Breast epithelium (tissue), 4 donors: ENCODE results near the gene GRIK1. TPM values are rescaled to one million over a fixed set of nuclear protein-coding genes. Genes with fewer than 3 reads are reported as not detected.

Experiments used
- DNase-seq, 2 donors: peaks; one replicate each; pipeline ENCODE4 v3.0.0-alpha.2; 2019; ENCODE audit warnings: low spot score in 2 of 2
- H3K27ac ChIP-seq, 2 donors: fragments of 200-600 bp; sonication (generic) in 1 of 2; one replicate each; pipeline ENCODE4 v1.5.1; 2016 to 2019; ENCODE audit warnings: mild to moderate bottlenecking in 1 of 2
- H3K27me3 ChIP-seq, 2 donors: fragments of 200-600 bp; sonication (generic) in 1 of 2; one replicate each; pipeline versions ENCODE4 v1.5.1 to v1.6.0; 2017 to 2019; ENCODE audit warnings: control low read depth in 1 of 2, mild to moderate bottlenecking in 1 of 2
- H3K36me3 ChIP-seq: fragments of 200-600 bp; one replicate; pipeline ENCODE4 v1.5.1; 2019
- H3K4me1 ChIP-seq, 2 donors: fragments of 200-600 bp; sonication (generic); one replicate each; pipeline ENCODE4 v1.5.1; 2016 to 2019; ENCODE audit warnings: control low read depth in 1 of 2
- H3K4me3 ChIP-seq, 3 donors: fragments of 200-600 bp; sonication (generic); 1 replicate in 2 of 3; 2 replicates in 1 of 3; pipeline ENCODE4 v1.5.1; 2016 to 2019; ENCODE audit warnings: mild to moderate bottlenecking in 3 of 3, moderate library complexity in 2 of 3
- H3K9me3 ChIP-seq, 2 donors: fragments of 200-600 bp; sonication (generic) in 1 of 2; one replicate each; pipeline ENCODE4 v1.5.1; 2016 to 2019; ENCODE audit warnings: control low read depth in 1 of 2
- POLR2A ChIP-seq: fragments of 450-650 bp; IDR thresholded peaks from one replicate; pipeline ENCODE4 v1.6.1; 2016; ENCODE audit warnings: antibody characterized with exemption, mild to moderate bottlenecking, moderate library complexity
- POLR2AphosphoS5 ChIP-seq, 3 donors: sonication (generic); formaldehyde crosslinking; IDR thresholded peaks; one replicate each; pipeline ENCODE4 v1.6.1; 2017; ENCODE audit warnings: antibody characterized with exemption in 3 of 3
- intact Hi-C: fragments of 100-400 bp; cut with DNase I; formaldehyde crosslinking; loops from one replicate; pipeline ENCODE4 v1.15.1; 2023; ENCODE audit warnings: low total_unique reads
- total RNA-seq, 3 donors: library from RNA; depleted of rRNA; stranded (reverse); fragments of >200 nt; gene quantifications; one replicate each; pipeline ENCODE4 v1.1.0, GENCODE V29; 2016
- TF ChIP-seq, protein P1 (sequence below), 3 donors: fragments of 450-650 bp; IDR thresholded peaks; one replicate each; pipeline ENCODE4 v1.5.1; 2016 to 2017; ENCODE audit warnings: antibody characterized with exemption in 3 of 3, mild to moderate bottlenecking in 3 of 3, moderate library complexity in 3 of 3

Gene GRIK1
- total RNA-seq, 3 donors from 2014 or later = 0.33 to 1.3 TPM; not detected in 1

DNA sequence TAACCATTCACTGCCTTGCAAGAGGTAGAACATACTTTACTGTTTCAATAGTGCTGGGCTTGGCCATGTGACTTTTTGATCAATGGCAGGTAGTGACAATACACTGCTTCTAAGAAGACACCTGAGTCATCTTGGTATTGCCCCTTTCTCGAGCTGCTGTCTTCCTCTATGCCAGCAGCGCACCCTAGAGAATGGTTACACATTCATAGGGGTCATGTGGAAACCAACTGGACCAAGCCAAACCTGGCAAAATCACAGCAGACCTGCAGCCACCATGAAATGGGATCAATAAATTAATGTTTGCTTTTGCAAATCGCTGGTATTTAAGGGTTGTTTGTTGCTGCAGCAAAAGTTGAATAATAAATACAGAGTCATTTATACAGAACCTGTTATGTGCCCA is 122.3 kb downstream of the GRIK1 start:
- intact Hi-C loops = no loop called here
- Histone ChIP-seq H3K27ac (no peak overlapping the region), H3K4me3 (no peak overlapping the region), H3K36me3 (no peaks in the 10 kb centered on the region), H3K27me3 (no peaks in the 10 kb centered on the region), H3K4me1 (no peaks in the 10 kb centered on the region), H3K9me3 (no peaks in the 10 kb centered on the region)
- TF ChIP-seq POLR2A = no peak
- TF ChIP-seq, protein P1, sequence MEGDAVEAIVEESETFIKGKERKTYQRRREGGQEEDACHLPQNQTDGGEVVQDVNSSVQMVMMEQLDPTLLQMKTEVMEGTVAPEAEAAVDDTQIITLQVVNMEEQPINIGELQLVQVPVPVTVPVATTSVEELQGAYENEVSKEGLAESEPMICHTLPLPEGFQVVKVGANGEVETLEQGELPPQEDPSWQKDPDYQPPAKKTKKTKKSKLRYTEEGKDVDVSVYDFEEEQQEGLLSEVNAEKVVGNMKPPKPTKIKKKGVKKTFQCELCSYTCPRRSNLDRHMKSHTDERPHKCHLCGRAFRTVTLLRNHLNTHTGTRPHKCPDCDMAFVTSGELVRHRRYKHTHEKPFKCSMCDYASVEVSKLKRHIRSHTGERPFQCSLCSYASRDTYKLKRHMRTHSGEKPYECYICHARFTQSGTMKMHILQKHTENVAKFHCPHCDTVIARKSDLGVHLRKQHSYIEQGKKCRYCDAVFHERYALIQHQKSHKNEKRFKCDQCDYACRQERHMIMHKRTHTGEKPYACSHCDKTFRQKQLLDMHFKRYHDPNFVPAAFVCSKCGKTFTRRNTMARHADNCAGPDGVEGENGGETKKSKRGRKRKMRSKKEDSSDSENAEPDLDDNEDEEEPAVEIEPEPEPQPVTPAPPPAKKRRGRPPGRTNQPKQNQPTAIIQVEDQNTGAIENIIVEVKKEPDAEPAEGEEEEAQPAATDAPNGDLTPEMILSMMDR (IDR thresholded peaks at IDR 0.05) = no peak
- no peak for TF ChIP-seq POLR2AphosphoS5 (IDR thresholded peaks at IDR 0.05)
- DNase-seq = no peak

DNA sequence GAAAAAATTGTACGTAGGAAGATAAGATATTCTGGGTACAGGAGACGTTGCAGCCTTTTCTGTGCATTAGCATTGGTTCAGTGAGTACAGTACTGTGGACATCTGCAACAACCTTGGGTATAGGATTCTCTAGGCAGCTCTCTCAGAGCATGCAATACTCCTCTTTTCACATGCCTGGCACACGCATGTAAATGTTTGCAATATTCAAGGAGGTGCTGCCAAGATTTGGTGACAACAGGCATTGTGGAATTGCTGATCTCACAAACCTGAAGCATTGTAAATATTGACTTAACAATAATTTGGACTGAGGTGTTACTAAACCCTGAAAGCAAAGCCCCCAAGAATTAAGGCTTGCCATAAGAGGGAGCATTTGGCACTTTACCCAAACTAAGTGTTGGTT is 126.8 kb downstream of the GRIK1 start:
- intact Hi-C loops = no loop called here
- Histone ChIP-seq H3K36me3 (no peaks in the 10 kb centered on the region), H3K4me1 (no peaks in the 10 kb centered on the region), H3K27ac (no peak overlapping the region), H3K27me3 (no peaks in the 10 kb centered on the region), H3K4me3 (no peak overlapping the region), H3K9me3 (no peaks in the 10 kb centered on the region)
- TF ChIP-seq, protein P1 (IDR thresholded peaks at IDR 0.05) = no peak
- TF ChIP-seq POLR2A (no peak), POLR2AphosphoS5 (IDR thresholded peaks at IDR 0.05) (no peak)
- DNase-seq = no peak

DNA sequence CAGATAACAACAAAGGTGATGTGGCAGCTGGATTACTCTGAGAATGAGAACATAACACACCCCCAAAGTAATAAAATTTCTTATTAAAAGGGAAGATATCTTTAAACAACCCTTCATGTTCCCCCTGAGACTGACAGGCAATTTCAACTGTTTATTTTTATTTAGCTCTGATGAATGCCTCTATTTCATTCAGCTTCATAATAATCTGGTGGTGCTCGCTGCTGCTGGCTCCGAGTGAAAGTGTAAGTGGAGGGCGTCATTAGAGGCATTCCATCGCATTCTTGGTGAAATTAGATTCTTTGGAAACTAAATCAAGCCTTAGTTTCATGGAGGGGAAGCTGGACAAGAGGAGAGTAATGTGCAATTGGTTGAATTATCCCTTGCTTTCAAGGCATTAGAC is 128.9 kb downstream of the GRIK1 start:
- no peaks in the 10 kb centered on the region for H3K9me3 ChIP-seq
- intact Hi-C loops = no loop called here

DNA sequence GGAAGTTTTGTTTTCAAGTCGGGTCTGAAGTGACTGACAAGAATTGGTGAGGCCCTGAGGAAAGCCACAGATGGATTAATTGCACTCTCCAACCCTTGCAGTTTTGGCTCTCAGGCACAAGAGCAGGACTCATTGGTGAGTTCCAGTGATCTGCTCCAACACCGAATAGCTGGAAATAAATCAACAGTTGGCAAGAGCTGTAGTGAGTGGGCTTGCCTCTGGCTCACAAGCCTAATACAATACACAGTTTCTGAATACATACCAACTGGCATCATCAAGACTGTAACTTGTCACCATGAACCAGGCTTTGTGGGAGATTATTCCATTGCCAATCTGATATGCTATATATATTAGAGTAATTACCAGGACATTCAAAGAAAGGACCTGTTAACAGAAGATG is 131.6 kb downstream of the GRIK1 start:
- DNase-seq = no peak
- Histone ChIP-seq H3K27me3 (peaks cover 0 to 4% of the 10 kb centered on the region in 2 donors), H3K36me3 (no peaks in the 10 kb centered on the region), H3K4me3 (no peak overlapping the region), H3K9me3 (no peaks in the 10 kb centered on the region), H3K27ac (no peak overlapping the region), H3K4me1 (no peaks in the 10 kb centered on the region)
- intact Hi-C loops = no loop called here
- TF ChIP-seq, protein P1 (IDR thresholded peaks at IDR 0.05) = no peak
- TF ChIP-seq POLR2AphosphoS5 (IDR thresholded peaks at IDR 0.05) (no peak), POLR2A (no peak)

More for the DNA sequence above, 128.9 kb downstream of the GRIK1 start:
- no peak for DNase-seq
- Histone ChIP-seq H3K4me3 (no peak overlapping the region), H3K4me1 (no peaks in the 10 kb centered on the region), H3K27ac (no peak overlapping the region), H3K27me3 (no peaks in the 10 kb centered on the region), H3K36me3 (no peaks in the 10 kb centered on the region)
- TF ChIP-seq POLR2A = no peak
- TF ChIP-seq POLR2AphosphoS5 (IDR thresholded peaks at IDR 0.05) = no peak
- TF ChIP-seq, protein P1 (IDR thresholded peaks at IDR 0.05) = no peak

DNA sequence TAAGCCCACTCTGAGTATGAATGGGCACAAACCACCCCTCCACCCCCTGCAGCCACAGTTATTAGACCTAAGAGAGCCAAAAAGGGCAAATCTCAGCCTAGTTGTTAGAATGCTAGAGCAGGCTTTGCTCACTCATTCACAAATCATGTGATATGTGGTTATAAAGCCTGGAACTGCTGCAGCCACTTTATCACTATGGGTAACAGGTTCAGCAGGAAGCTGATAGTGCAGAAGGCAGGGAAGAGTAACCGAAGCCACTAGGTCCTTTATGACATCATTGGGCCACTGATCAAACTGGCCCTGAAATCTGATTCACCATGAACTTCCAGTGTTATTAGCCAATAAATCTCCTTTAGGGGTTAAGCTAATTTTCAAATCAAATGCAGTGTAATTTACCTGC is 134.7 kb downstream of the GRIK1 start:
- intact Hi-C loops = no loop called here
- Histone ChIP-seq H3K27me3 (peaks cover 0 to 4% of the 10 kb centered on the region in 2 donors), H3K4me3 (no peak overlapping the region), H3K4me1 (no peaks in the 10 kb centered on the region), H3K9me3 (no peaks in the 10 kb centered on the region), H3K27ac (no peak overlapping the region), H3K36me3 (no peaks in the 10 kb centered on the region)
- TF ChIP-seq, protein P1 (IDR thresholded peaks at IDR 0.05) = no peak
- no peak for DNase-seq
